ENCODE measurements around the gene DEFB108B.
"Not testable (repeated sequence)": the region's sequence is repeated elsewhere in the genome, so short reads cannot be mapped to it uniquely, and the experiment has no call there.

DNA sequence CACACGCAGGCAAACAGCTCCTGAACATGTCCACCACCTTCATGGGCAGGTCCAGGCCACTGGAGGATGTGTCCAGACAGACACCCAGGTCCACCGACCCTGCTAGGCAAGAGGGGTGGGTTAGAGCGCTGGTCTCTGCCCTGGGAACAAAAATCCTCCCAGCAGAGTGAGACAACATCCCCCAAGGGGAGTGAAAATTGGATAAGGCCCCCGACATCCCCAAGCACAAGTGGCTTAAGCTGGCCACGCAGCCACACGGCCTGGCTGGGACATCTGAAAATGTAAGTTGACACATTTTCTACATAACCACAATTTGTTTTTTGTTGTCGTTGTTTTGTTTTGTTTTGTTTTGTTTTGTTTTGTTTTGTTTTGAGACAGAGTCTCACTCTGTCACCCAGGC is 30.1 kb upstream of the DEFB108B start:
- not testable (repeated sequence) for TF ChIP-seq POLR2AphosphoS5 (IDR thresholded peaks at IDR 0.05; ENCODE audit: insufficient read depth in 1 of 2, low read depth in 1 of 2)
- TF ChIP-seq, protein P1, sequence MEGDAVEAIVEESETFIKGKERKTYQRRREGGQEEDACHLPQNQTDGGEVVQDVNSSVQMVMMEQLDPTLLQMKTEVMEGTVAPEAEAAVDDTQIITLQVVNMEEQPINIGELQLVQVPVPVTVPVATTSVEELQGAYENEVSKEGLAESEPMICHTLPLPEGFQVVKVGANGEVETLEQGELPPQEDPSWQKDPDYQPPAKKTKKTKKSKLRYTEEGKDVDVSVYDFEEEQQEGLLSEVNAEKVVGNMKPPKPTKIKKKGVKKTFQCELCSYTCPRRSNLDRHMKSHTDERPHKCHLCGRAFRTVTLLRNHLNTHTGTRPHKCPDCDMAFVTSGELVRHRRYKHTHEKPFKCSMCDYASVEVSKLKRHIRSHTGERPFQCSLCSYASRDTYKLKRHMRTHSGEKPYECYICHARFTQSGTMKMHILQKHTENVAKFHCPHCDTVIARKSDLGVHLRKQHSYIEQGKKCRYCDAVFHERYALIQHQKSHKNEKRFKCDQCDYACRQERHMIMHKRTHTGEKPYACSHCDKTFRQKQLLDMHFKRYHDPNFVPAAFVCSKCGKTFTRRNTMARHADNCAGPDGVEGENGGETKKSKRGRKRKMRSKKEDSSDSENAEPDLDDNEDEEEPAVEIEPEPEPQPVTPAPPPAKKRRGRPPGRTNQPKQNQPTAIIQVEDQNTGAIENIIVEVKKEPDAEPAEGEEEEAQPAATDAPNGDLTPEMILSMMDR (IDR thresholded peaks at IDR 0.05) = not testable (repeated sequence)
